Stimulated activated CD8-positive, alpha-beta memory T cell treated with anti-CD3 and anti-CD28 coated beads, Interleukin-4, amount 100 ng/mL, for 1 hour (primary cell): ENCODE results near the gene NEURL1.
"Not testable (repeated sequence)": the region's sequence is repeated elsewhere in the genome, so short reads cannot be mapped to it uniquely, and the experiment has no call there.

Experiments used
- DNase-seq, 2 donors: peaks; one replicate each; pipeline ENCODE4 v3.0.0-alpha.2; 2020; ENCODE audit warnings: low read depth in 2 of 2, low spot score in 1 of 2

Gene NEURL1

GRCh38 chr10:103603382-103603781 lies 109.9 kb downstream of the NEURL1 start:
- DNase-seq = no peak

- DNase-seq = no peak
Observed at GRCh38 chr10:103605359-103606096, 112.0 kb downstream of the NEURL1 start.

GRCh38 chr10:103606097-103606438 lies 112.6 kb downstream of the NEURL1 start:
- not testable (repeated sequence) for DNase-seq

- DNase-seq = not testable (repeated sequence)
Observed at GRCh38 chr10:103607051-103607450, 113.5 kb downstream of the NEURL1 start.

GRCh38 chr10:103608056-103608455 lies 114.6 kb downstream of the NEURL1 start:
- not testable (repeated sequence) for DNase-seq

GRCh38 chr10:103609231-103610082 lies 116.0 kb downstream of the NEURL1 start:
- no peak for DNase-seq

GRCh38 chr10:103610083-103610472 lies 116.6 kb downstream of the NEURL1 start:
- no peak for DNase-seq

GRCh38 chr10:103610921-103611511 lies 117.5 kb downstream of the NEURL1 start:
- DNase-seq = no peak

DNA sequence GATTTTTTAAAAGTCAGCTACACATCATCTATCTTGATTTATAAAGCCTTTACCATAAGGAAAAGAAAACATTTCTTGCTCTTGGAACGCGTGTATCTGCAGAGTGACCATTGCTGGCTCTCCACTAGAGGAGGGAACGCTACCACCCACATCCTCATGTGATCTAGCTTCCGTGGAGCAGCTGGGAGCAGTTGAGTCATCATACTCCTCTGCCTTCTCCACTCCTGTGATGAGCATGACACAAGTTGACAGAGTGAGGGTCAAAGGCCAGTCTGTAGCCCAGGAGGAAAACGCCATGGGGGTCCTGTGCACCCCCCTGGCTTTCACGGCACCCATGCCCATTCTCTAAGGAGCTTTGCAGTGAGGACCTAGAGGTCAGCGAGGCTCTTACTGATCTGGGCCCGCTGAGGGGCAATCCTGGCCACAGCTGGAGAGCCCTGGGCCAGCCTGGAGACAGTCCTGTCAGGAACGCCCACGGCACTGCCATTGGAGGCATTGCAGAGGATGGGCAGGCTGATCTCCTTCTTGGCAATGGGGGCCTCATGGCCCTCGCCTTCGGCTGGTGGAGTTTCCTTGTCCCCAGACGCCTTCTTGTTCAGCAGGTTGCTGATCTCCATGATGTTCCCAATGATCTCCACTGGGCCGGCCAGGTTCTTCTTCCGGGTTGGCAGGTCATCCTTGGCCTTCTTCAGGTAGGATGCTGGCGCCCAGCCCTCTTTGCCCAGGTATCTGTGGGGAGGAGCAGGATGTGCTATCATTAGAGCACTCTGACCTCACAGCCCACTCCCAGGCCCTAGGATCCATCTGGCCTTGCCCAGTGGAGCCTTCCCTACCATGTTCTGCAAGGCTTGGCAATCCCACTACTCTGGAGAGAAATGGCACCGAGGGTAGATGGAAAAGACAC lies 119.2 kb downstream of the NEURL1 start:
- no peak for DNase-seq

- DNase-seq = no peak
Observed at GRCh38 chr10:103613616-103614015, 120.1 kb downstream of the NEURL1 start.

DNA sequence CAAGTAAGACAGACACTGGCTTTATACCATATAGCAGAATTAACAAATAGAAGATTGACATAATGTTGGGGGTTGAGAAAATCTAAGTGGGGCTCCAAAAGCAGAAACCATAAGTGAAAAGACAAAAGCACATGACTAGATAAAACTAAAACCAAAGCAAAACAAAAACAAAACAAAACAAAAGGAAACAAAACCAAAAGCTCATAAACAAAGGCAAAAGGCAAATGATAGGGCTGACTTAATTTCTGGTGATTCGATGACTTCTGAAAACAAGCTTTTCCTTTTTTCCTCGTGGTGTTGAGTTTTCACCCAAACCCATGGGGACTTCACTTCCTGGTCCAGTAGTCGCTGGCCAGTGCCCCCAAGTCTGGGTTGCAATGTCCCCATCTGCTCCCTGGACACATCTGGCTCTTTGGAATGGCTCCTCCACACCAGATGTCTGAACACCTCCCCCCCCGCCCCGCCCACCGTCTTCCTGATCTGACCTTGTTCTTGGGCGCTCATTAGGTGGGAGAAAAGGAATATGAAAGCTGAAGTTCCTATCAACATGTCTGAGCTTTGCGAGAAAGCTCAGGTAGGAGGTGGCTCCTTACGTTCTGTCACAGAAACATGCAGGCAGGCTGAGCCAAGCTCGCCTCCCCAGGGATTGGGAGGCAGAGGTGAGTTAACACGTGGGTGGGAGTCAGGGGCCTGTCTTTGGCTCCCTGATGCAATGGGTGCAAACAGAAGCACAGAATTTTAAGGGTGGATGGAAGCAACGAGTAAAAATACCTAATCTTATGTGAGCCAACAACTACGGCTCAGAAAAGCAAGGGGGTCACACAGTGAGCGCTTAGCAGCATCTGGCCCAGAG lies 121.0 kb downstream of the NEURL1 start:
- no peak for DNase-seq

DNA sequence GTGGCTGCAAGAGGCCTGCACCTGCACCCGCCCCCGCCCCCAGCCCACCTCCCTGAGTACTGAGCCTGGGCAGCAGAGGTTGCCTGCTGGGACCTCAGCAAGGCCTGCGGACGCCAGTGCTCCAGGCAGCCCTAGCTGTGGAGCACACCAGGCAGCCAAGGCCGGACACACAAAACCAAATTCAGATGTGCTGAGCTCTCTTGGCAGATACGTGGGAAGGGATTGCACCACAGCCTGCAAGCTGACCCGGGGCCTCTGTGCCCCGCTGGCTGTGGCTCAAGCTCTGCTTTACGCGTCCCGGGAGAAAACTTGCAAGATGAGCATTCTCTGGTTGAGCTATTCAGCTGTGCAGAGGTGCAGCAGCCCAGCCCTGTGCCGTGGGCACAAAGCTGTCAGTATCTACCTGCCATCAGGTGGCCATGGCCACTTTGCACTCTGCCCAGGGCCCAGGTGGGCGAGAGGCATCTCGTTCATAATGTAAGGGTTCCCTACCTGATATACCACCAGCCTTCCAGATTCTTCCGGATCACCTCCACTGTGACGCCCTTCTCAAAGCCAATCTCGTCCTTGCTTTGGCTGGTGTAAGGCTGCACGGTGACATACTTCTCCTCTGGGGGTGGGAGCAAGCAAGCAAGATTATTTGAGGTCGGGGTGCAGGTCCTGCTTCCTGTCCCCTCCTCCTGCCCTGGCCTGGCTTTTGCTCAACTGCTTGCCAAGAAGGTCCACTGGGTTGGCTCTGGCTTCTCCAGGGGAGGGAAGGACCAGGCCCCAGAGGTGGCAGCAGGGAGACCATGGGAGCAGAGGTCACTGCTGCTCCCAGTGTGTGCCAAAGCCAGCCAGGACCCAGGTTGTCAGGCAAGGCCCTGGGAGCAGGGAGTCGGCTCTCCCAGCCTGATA lies 123.4 kb downstream of the NEURL1 start:
- no peak for DNase-seq

GRCh38 chr10:103617602-103618385 lies 124.3 kb downstream of the NEURL1 start:
- DNase-seq = no peak

GRCh38 chr10:103618575-103619423 lies 125.3 kb downstream of the NEURL1 start:
- no peak for DNase-seq

DNA sequence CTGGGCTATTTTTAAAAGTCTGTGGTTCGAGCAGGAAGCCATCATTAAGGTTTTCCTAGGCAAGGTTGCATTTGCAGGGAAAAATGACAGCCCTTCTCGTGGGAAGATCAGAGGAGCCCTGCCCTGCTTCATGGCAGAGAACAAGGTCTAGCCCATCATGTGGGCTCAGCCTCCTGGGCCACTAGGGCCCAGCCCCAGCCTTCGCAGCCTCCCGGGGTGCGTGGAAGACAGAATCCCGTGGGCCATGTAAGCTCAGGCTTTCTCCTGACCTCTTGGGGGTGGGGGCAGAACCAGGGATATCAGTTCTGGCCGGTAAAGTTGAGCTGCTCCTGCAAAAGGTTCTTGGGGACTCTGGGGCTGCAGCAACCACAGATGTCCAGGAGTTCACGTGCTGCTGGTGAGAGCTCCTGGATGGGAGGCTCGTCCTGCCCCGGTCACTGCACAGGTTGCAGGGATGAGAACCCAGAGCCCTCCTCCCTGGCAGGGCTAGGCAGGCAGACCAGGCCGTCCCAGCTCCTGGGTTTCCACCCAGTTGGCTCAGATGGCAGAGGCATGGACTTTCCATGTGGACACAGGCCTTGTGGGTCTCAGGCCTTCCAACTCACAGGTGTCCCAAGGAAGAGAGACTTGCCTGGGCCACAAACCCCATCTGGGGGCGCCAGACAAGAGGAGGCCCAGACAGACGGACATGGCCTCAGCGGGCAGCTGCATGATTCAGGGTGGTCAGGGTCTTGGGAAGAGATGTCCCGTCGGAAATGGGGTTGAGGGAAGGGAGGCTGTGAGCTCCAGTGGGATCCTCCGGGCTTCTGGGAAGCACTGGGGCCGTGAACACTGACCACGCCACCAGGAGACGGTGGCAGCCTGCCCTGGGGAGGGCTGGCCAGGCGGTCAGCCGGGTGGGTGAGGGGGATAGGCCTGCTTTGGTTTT lies 126.2 kb downstream of the NEURL1 start:
- DNase-seq = no peak

- DNase-seq = no peak
Observed at GRCh38 chr10:103620352-103620740, 126.8 kb downstream of the NEURL1 start.
